Neuronal stem cell (in vitro differentiated cells): Measurements from ENCODE around the gene IQCF2. TPM values are rescaled to one million over a fixed set of nuclear protein-coding genes. Genes with fewer than 3 reads are reported as not detected.

Experiments used
- DNase-seq: peaks from one replicate; pipeline ENCODE4 v3.0.0-alpha.2; 2013; ENCODE audit warnings: low spot score
- H2AFZ ChIP-seq: one replicate; pipeline ENCODE4 v1.6.1; 2013; ENCODE audit warnings: mild to moderate bottlenecking, low read length, inconsistent platforms
- H2AK5ac ChIP-seq: 2 replicates; pipeline ENCODE4 v1.6.1; 2013; ENCODE audit warnings: low read depth, mild to moderate bottlenecking, inconsistent platforms, low read length, moderate library complexity, mixed read lengths
- H2BK120ac ChIP-seq: 2 replicates; pipeline ENCODE4 v1.6.1; 2013; ENCODE audit warnings: low read depth, mild to moderate bottlenecking, inconsistent platforms, low read length, moderate library complexity, mixed read lengths
- H2BK12ac ChIP-seq: one replicate; pipeline ENCODE4 v1.6.1; 2013; ENCODE audit warnings: low read length, inconsistent platforms
- H2BK15ac ChIP-seq: 2 replicates; pipeline ENCODE4 v1.6.1; 2013; ENCODE audit warnings: mild to moderate bottlenecking, low read length, inconsistent platforms, mixed read lengths
- H2BK5ac ChIP-seq: one replicate; pipeline ENCODE4 v1.6.1; 2013; ENCODE audit warnings: inconsistent platforms, mild to moderate bottlenecking, low read length, moderate library complexity
- H3K14ac ChIP-seq: one replicate; pipeline ENCODE4 v1.6.1; 2013; ENCODE audit warnings: low read length, inconsistent platforms
- H3K18ac ChIP-seq: 2 replicates; pipeline ENCODE4 v1.6.1; 2013; ENCODE audit warnings: low read length, inconsistent platforms
- H3K23ac ChIP-seq: 2 replicates; pipeline ENCODE4 v1.6.1; 2013; ENCODE audit warnings: low read depth, mild to moderate bottlenecking, mixed read lengths, low read length, inconsistent platforms; ENCODE audit not compliant: poor library complexity
- H3K27ac ChIP-seq: replicated peaks from 3 replicates; pipeline ENCODE4 v1.5.1; 2013; ENCODE audit warnings: low read length, inconsistent platforms
- H3K27me3 ChIP-seq, 3 experiments: 2 replicates each; pipeline ENCODE4 v1.6.1; 2013; ENCODE audit warnings: low read length in 3 of 3, mild to moderate bottlenecking in 2 of 3, inconsistent platforms in 1 of 3, low read depth in 1 of 3, mixed read lengths in 1 of 3, moderate library complexity in 1 of 3; ENCODE audit not compliant: control insufficient read depth in 3 of 3, insufficient read depth in 3 of 3
- H3K36me3 ChIP-seq, 2 donors: replicated peaks in 1 of 2; 2 replicates each; pipeline ENCODE4 v1.6.1; 2013; ENCODE audit warnings: low read length in 2 of 2; ENCODE audit not compliant: control insufficient read depth in 2 of 2, insufficient read depth in 2 of 2
- H3K4ac ChIP-seq: 2 replicates; pipeline ENCODE4 v1.6.1; 2013; ENCODE audit warnings: inconsistent platforms, mild to moderate bottlenecking, low read length, moderate library complexity
- H3K4me1 ChIP-seq, 2 donors: 1 replicate in 1 of 2; 2 replicates in 1 of 2; pipeline ENCODE4 v1.6.1; 2013; ENCODE audit warnings: low read length in 2 of 2, low read depth in 1 of 2; ENCODE audit not compliant: control insufficient read depth in 2 of 2, insufficient read depth in 1 of 2
- H3K4me2 ChIP-seq: one replicate; pipeline ENCODE4 v1.6.1; 2013; ENCODE audit warnings: mild to moderate bottlenecking, low read length, inconsistent platforms; ENCODE audit not compliant: insufficient read depth, poor library complexity, severe bottlenecking
- H3K4me3 ChIP-seq, 2 donors: 2 replicates each; pipeline ENCODE4 v1.5.1; 2013; ENCODE audit warnings: low read length in 2 of 2, mild to moderate bottlenecking in 2 of 2, inconsistent platforms in 1 of 2, moderate library complexity in 1 of 2
- H3K79me1 ChIP-seq: one replicate; pipeline ENCODE4 v1.6.1; 2013; ENCODE audit warnings: low read depth, mild to moderate bottlenecking, inconsistent platforms, low read length, moderate library complexity
- H3K9ac ChIP-seq: one replicate; pipeline ENCODE4 v1.6.1; 2013; ENCODE audit warnings: mild to moderate bottlenecking, low read depth, low read length, inconsistent platforms; ENCODE audit not compliant: poor library complexity
- H3K9me3 ChIP-seq, 2 donors: replicated peaks in 1 of 2; 2 replicates each; pipeline versions ENCODE3 to v1.6.1; 2013; ENCODE audit warnings: low read length in 2 of 2, mild to moderate bottlenecking in 2 of 2, inconsistent platforms in 1 of 2, low read depth in 1 of 2, mixed read lengths in 1 of 2, moderate library complexity in 1 of 2; ENCODE audit not compliant: control insufficient read depth in 2 of 2, insufficient read depth in 1 of 2
- H4K8ac ChIP-seq: one replicate; pipeline ENCODE4 v1.6.1; 2013; ENCODE audit warnings: low read depth, mild to moderate bottlenecking, inconsistent platforms, low read length, moderate library complexity
- H4K91ac ChIP-seq: one replicate; pipeline ENCODE4 v1.6.1; 2013; ENCODE audit warnings: low read length, low read depth, mild to moderate bottlenecking, inconsistent platforms; ENCODE audit not compliant: poor library complexity
- WGBS, 2 donors: extraction: QIAGEN DNeasy Blood & Tissue Kit; methylation state at CpG; one replicate each; pipeline ENCODE4 v1.1.7; 2013; ENCODE audit warnings: missing lambda C conversion rate in 2 of 2, mixed read lengths in 1 of 2; ENCODE audit not compliant: insufficient read length in 2 of 2, insufficient replicate concordance in 1 of 2; ENCODE audit errors: extremely low coverage in 2 of 2; 5-methylcytosine and 5-hydroxymethylcytosine counted together
- polyA plus RNA-seq, 2 experiments: library from polyadenylated mRNA; stranded (reverse); fragments of 200-250 nt; gene quantifications; one replicate each; pipeline ENCODE4 v1.2.3, GENCODE V29; 2013

Gene IQCF2
- not detected for polyA plus RNA-seq (2013, experiment 1 of 2)
- not detected for polyA plus RNA-seq (2013, experiment 2 of 2)

GRCh38 chr3:51860703-51861665, at the start of gene IQCF2:
TSS of gene IQCF2 (plus strand) at chr3:51861615. CDS start at chr3:51861667, 52 bp downstream.
- no peak within 1 kb of the TSS for H3K9ac ChIP-seq
- no peaks in the 10 kb centered on the region for H3K9me3 ChIP-seq
- H3K4ac ChIP-seq, result no peak within 1 kb of the TSS
- no peak within 1 kb of the TSS for H4K8ac ChIP-seq
- H3K23ac ChIP-seq, result no peak within 1 kb of the TSS
- H3K4me2 ChIP-seq, result no peak within 1 kb of the TSS
- DNase-seq, result no peak
- H2BK15ac ChIP-seq, result no peak within 1 kb of the TSS
- no peaks in the 10 kb centered on the region for H3K36me3 ChIP-seq
- no peak within 1 kb of the TSS for H2BK120ac ChIP-seq
- no peak within 1 kb of the TSS for H2AFZ ChIP-seq
- no peaks in the 10 kb centered on the region for H3K79me1 ChIP-seq
- no peak within 1 kb of the TSS for H3K27ac ChIP-seq
- H3K14ac ChIP-seq, result no peak within 1 kb of the TSS
- no peak within 1 kb of the TSS for H3K18ac ChIP-seq
- H2BK12ac ChIP-seq, result no peak within 1 kb of the TSS
- H2BK5ac ChIP-seq, result no peak within 1 kb of the TSS
- H4K91ac ChIP-seq, result no peak within 1 kb of the TSS
- WGBS, 2 donors, result no CpG with 5 or more reads among the region's 7 CpGs
- no peak within 1 kb of the TSS for H3K4me3 ChIP-seq
- H3K4me1 ChIP-seq, result no peaks in the 10 kb centered on the region
- H2AK5ac ChIP-seq, result no peak within 1 kb of the TSS
- no peaks in the 10 kb centered on the region for H3K27me3 ChIP-seq

- H3K4me3 ChIP-seq, result no peak overlapping the region
- H3K4me1 ChIP-seq, result no peaks in the 10 kb centered on the region
- no peak overlapping the region for H3K9ac ChIP-seq
- H3K14ac ChIP-seq, result no peak overlapping the region
- H3K4me2 ChIP-seq, result no peak overlapping the region
- H2AK5ac ChIP-seq, result no peak overlapping the region
- no peak overlapping the region for H4K91ac ChIP-seq
- H3K27ac ChIP-seq, result no peak overlapping the region
- H4K8ac ChIP-seq, result no peak overlapping the region
- H3K9me3 ChIP-seq, result no peaks in the 10 kb centered on the region
- no peak overlapping the region for H2AFZ ChIP-seq
- H3K23ac ChIP-seq, result no peak overlapping the region
- no CpG with 5 or more reads among the region's 6 CpGs for WGBS, 2 donors
- H2BK15ac ChIP-seq, result no peak overlapping the region
- H2BK12ac ChIP-seq, result no peak overlapping the region
- peaks cover 0 to 27% (median 0%) of the 10 kb centered on the region in 3 experiments for H3K27me3 ChIP-seq
- peak overlapping the region; percentile 41 for H3K18ac ChIP-seq
- H2BK120ac ChIP-seq, result no peak overlapping the region
- no peak overlapping the region for H3K4ac ChIP-seq
- no peak for DNase-seq
- H3K36me3 ChIP-seq, result no peaks in the 10 kb centered on the region
- no peaks in the 10 kb centered on the region for H3K79me1 ChIP-seq
- no peak overlapping the region for H2BK5ac ChIP-seq
Measured at GRCh38 chr3:51813539-51813938, 47.9 kb upstream of the IQCF2 start.

GRCh38 chr3:51814034-51814433, 47.4 kb upstream of the IQCF2 start:
- H3K23ac ChIP-seq, result no peak overlapping the region
- H3K18ac ChIP-seq, result no peak overlapping the region
- H3K4me3 ChIP-seq, result no peak overlapping the region
- peak overlapping the region; percentile 26 for H3K9ac ChIP-seq
- no peak overlapping the region for H3K4ac ChIP-seq
- no peak overlapping the region for H4K8ac ChIP-seq
- H2BK12ac ChIP-seq, result no peak overlapping the region
- no peak overlapping the region for H4K91ac ChIP-seq
- no peaks in the 10 kb centered on the region for H3K9me3 ChIP-seq
- no peak overlapping the region for H3K4me2 ChIP-seq
- H2BK15ac ChIP-seq, result no peak overlapping the region
- H3K4me1 ChIP-seq, result no peaks in the 10 kb centered on the region
- peaks cover 0 to 27% (median 0%) of the 10 kb centered on the region in 3 experiments for H3K27me3 ChIP-seq
- H3K27ac ChIP-seq, result no peak overlapping the region
- no peak overlapping the region for H2AFZ ChIP-seq
- no peak overlapping the region for H2BK120ac ChIP-seq
- H2BK5ac ChIP-seq, result no peak overlapping the region
- H3K79me1 ChIP-seq, result no peaks in the 10 kb centered on the region
- H3K36me3 ChIP-seq, result no peaks in the 10 kb centered on the region
- no peak overlapping the region for H3K14ac ChIP-seq
- no CpG with 5 or more reads among the region's 3 CpGs for WGBS, 2 donors
- no peak overlapping the region for H2AK5ac ChIP-seq
- DNase-seq, result no peak

- Histone ChIP-seq H2BK12ac (no peak overlapping the region), H2BK5ac (no peak overlapping the region), H4K91ac (no peak overlapping the region), H3K27me3 (peaks cover 0 to 28% (median 0%) of the 10 kb centered on the region in 3 experiments), H3K4me2 (no peak overlapping the region), H3K79me1 (no peaks in the 10 kb centered on the region), H4K8ac (no peak overlapping the region), H2AK5ac (no peak overlapping the region), H2AFZ (no peak overlapping the region), H3K36me3 (no peaks in the 10 kb centered on the region), H3K4me3 (no peak overlapping the region), H3K14ac (no peak overlapping the region), H3K23ac (no peak overlapping the region), H3K18ac (no peak overlapping the region), H3K27ac (no peak overlapping the region), H3K9me3 (peaks cover 0 to 2% of the 10 kb centered on the region in 2 donors), H3K9ac (no peak overlapping the region), H3K4me1 (no peaks in the 10 kb centered on the region), H2BK15ac (no peak overlapping the region), H2BK120ac (no peak overlapping the region), H3K4ac (no peak overlapping the region)
- DNase-seq, result no peak
- no CpG with 5 or more reads among the region's 4 CpGs for WGBS, 2 donors
Measured at GRCh38 chr3:51815614-51816013, 45.8 kb upstream of the IQCF2 start.
